GM21515 (cell line): ENCODE results near the gene SLC35A4.
"Not testable (repeated sequence)": the region's sequence is repeated elsewhere in the genome, so short reads cannot be mapped to it uniquely, and the experiment has no call there.

ENCODE experiments used
- ATAC-seq: cut with Tn5 transposase; IDR thresholded peaks from one replicate; pipeline ENCODE4 v1.9.1; 2021; ENCODE audit not compliant: unreplicated experiment

Gene SLC35A4

GRCh38 chr5:140557965-140558364 lies 6.7 kb upstream of the SLC35A4 start:
- ATAC-seq, result no peak

- no peak for ATAC-seq
Measured at GRCh38 chr5:140558542-140558941, 6.1 kb upstream of the SLC35A4 start.

GRCh38 chr5:140560227-140560626 lies 4.4 kb upstream of the SLC35A4 start:
- no peak for ATAC-seq

GRCh38 chr5:140561753-140562523 lies 2.7 kb upstream of the SLC35A4 start:
- no peak for ATAC-seq

GRCh38 chr5:140563596-140563995 lies 1.0 kb upstream of the SLC35A4 start:
- no peak for ATAC-seq

- no peak for ATAC-seq
Measured at GRCh38 chr5:140565024-140565779, 574 bp downstream of the SLC35A4 start.

- no peak for ATAC-seq
Measured at GRCh38 chr5:140565780-140566095, 1.1 kb downstream of the SLC35A4 start.

- ATAC-seq, result no peak
Measured at GRCh38 chr5:140566665-140567064, 2.0 kb downstream of the SLC35A4 start.

- ATAC-seq, result no peak
Measured at GRCh38 chr5:140567136-140567818, 2.6 kb downstream of the SLC35A4 start.

- no peak for ATAC-seq
Measured at GRCh38 chr5:140567871-140568270, 3.2 kb downstream of the SLC35A4 start.

- ATAC-seq, result no peak
Measured at GRCh38 chr5:140568443-140569063, 3.9 kb downstream of the SLC35A4 start.

GRCh38 chr5:140569197-140569596 lies 4.6 kb downstream of the SLC35A4 start:
- ATAC-seq, result peak; percentile 21

GRCh38 chr5:140570058-140570457 lies 5.4 kb downstream of the SLC35A4 start:
- ATAC-seq, result no peak

GRCh38 chr5:140570488-140570887 lies 5.9 kb downstream of the SLC35A4 start:
- ATAC-seq, result no peak

- ATAC-seq, result no peak
Measured at GRCh38 chr5:140571105-140571504, 6.5 kb downstream of the SLC35A4 start.

GRCh38 chr5:140573683-140574082 lies 9.1 kb downstream of the SLC35A4 start:
- ATAC-seq, result no peak

GRCh38 chr5:140574165-140574564 lies 9.5 kb downstream of the SLC35A4 start:
- no peak for ATAC-seq

GRCh38 chr5:140575309-140575708 lies 10.7 kb downstream of the SLC35A4 start:
- ATAC-seq, result no peak

- ATAC-seq, result no peak
Measured at GRCh38 chr5:140576776-140577201, 12.2 kb downstream of the SLC35A4 start.

- ATAC-seq, result not testable (repeated sequence)
Measured at GRCh38 chr5:140579188-140579747, 14.6 kb downstream of the SLC35A4 start.

GRCh38 chr5:140587495-140587894 lies 22.9 kb downstream of the SLC35A4 start:
- ATAC-seq, result no peak
